Fibroblast of villous mesenchyme (primary cell): ENCODE data around the gene REPIN1. TPM values are rescaled to one million over a fixed set of nuclear protein-coding genes. Genes with fewer than 3 reads are reported as not detected.
A peak's percentile ranks its signal among the peaks of the same experiment; 100 is the strongest.

Experiments used
- DNase-seq: peaks from one replicate; pipeline ENCODE4 v3.0.0-alpha.2; 2010; ENCODE audit warnings: low read depth
- H3K4me3 ChIP-seq: 2 replicates; pipeline ENCODE4 v1.5.1; 2011; ENCODE audit warnings: low read depth, mild to moderate bottlenecking, low read length
- CTCF ChIP-seq: IDR thresholded peaks from 2 replicates; pipeline ENCODE4 v1.5.1; 2012; ENCODE audit warnings: low read depth, mild to moderate bottlenecking, low read length; ENCODE audit not compliant: insufficient read depth
- total RNA-seq: library from RNA; depleted of rRNA; stranded (reverse); fragments of >200 nt; gene quantifications from 2 replicates; pipeline ENCODE4 v1.2.3, GENCODE V29; 2012

The REPIN1 gene
- total RNA-seq, 1 donor, result 98.4 TPM

- DNase-seq, result no peak
- TF ChIP-seq CTCF, result no peak
- H3K4me3 ChIP-seq, result no peak overlapping the region
These were observed 38.3 kb upstream of the REPIN1 start for GRCh38 chr7:150330211-150330885.

GRCh38 chr7:150332852-150333635, 35.6 kb upstream of the REPIN1 start:
- no peak for DNase-seq
- no peak overlapping the region for H3K4me3 ChIP-seq
- no peak for TF ChIP-seq CTCF

GRCh38 chr7:150333659-150334058, 35.0 kb upstream of the REPIN1 start:
- no peak for DNase-seq
- TF ChIP-seq CTCF, result no peak
- H3K4me3 ChIP-seq, result no peak overlapping the region

GRCh38 chr7:150334108-150334507, 34.5 kb upstream of the REPIN1 start:
- no peak for TF ChIP-seq CTCF
- no peak for DNase-seq
- H3K4me3 ChIP-seq, result no peak overlapping the region

- no peak for TF ChIP-seq CTCF
- DNase-seq, result peak; percentile 90
- no peak overlapping the region for H3K4me3 ChIP-seq
These were observed 33.4 kb upstream of the REPIN1 start for GRCh38 chr7:150335108-150335773.

- TF ChIP-seq CTCF, result no peak
- no peak overlapping the region for H3K4me3 ChIP-seq
- DNase-seq, result no peak
These were observed 32.9 kb upstream of the REPIN1 start for GRCh38 chr7:150335774-150336112.
